ENCODE data around the gene PARVA. TPM values are rescaled to one million over a fixed set of nuclear protein-coding genes. Genes with fewer than 3 reads are reported as not detected.

Gene PARVA
- total and polyA plus RNA-seq, 2 of the 8 experiments (the other 6 are each of a cell fraction or from before 2014, with no cell fraction given), result 3.1 to 13.5 TPM

DNA sequence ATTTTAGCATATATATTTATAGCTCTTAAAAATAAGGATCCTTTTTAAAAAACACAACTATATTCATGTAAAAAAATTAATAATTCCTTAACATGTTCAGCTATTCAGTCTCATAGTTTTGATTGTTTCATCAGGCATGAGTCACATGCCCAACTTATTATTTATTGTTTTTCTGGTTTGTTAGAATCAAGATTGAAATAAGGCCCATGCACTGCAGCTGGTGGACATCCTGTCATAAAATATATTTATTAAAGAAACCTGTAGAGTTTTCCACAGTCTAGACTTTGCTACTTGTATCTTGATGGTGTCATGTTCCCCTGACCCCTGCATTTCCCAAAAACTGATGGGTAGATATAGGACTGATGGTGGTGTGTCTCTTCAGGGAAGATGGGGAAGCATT lies 77.4 kb downstream of the PARVA start (continued):
- TF ChIP-seq, protein P1, sequence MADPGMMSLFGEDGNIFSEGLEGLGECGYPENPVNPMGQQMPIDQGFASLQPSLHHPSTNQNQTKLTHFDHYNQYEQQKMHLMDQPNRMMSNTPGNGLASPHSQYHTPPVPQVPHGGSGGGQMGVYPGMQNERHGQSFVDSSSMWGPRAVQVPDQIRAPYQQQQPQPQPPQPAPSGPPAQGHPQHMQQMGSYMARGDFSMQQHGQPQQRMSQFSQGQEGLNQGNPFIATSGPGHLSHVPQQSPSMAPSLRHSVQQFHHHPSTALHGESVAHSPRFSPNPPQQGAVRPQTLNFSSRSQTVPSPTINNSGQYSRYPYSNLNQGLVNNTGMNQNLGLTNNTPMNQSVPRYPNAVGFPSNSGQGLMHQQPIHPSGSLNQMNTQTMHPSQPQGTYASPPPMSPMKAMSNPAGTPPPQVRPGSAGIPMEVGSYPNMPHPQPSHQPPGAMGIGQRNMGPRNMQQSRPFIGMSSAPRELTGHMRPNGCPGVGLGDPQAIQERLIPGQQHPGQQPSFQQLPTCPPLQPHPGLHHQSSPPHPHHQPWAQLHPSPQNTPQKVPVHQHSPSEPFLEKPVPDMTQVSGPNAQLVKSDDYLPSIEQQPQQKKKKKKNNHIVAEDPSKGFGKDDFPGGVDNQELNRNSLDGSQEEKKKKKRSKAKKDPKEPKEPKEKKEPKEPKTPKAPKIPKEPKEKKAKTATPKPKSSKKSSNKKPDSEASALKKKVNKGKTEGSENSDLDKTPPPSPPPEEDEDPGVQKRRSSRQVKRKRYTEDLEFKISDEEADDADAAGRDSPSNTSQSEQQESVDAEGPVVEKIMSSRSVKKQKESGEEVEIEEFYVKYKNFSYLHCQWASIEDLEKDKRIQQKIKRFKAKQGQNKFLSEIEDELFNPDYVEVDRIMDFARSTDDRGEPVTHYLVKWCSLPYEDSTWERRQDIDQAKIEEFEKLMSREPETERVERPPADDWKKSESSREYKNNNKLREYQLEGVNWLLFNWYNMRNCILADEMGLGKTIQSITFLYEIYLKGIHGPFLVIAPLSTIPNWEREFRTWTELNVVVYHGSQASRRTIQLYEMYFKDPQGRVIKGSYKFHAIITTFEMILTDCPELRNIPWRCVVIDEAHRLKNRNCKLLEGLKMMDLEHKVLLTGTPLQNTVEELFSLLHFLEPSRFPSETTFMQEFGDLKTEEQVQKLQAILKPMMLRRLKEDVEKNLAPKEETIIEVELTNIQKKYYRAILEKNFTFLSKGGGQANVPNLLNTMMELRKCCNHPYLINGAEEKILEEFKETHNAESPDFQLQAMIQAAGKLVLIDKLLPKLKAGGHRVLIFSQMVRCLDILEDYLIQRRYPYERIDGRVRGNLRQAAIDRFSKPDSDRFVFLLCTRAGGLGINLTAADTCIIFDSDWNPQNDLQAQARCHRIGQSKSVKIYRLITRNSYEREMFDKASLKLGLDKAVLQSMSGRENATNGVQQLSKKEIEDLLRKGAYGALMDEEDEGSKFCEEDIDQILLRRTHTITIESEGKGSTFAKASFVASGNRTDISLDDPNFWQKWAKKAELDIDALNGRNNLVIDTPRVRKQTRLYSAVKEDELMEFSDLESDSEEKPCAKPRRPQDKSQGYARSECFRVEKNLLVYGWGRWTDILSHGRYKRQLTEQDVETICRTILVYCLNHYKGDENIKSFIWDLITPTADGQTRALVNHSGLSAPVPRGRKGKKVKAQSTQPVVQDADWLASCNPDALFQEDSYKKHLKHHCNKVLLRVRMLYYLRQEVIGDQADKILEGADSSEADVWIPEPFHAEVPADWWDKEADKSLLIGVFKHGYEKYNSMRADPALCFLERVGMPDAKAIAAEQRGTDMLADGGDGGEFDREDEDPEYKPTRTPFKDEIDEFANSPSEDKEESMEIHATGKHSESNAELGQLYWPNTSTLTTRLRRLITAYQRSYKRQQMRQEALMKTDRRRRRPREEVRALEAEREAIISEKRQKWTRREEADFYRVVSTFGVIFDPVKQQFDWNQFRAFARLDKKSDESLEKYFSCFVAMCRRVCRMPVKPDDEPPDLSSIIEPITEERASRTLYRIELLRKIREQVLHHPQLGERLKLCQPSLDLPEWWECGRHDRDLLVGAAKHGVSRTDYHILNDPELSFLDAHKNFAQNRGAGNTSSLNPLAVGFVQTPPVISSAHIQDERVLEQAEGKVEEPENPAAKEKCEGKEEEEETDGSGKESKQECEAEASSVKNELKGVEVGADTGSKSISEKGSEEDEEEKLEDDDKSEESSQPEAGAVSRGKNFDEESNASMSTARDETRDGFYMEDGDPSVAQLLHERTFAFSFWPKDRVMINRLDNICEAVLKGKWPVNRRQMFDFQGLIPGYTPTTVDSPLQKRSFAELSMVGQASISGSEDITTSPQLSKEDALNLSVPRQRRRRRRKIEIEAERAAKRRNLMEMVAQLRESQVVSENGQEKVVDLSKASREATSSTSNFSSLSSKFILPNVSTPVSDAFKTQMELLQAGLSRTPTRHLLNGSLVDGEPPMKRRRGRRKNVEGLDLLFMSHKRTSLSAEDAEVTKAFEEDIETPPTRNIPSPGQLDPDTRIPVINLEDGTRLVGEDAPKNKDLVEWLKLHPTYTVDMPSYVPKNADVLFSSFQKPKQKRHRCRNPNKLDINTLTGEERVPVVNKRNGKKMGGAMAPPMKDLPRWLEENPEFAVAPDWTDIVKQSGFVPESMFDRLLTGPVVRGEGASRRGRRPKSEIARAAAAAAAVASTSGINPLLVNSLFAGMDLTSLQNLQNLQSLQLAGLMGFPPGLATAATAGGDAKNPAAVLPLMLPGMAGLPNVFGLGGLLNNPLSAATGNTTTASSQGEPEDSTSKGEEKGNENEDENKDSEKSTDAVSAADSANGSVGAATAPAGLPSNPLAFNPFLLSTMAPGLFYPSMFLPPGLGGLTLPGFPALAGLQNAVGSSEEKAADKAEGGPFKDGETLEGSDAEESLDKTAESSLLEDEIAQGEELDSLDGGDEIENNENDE (IDR thresholded peaks at IDR 0.05; ENCODE audit: insufficient replicate concordance, low read length), result no peak
- TF ChIP-seq FOSL1 (IDR thresholded peaks at IDR 0.05; ENCODE audit: insufficient read depth, low read depth, low read length) (no peak), TBP (IDR thresholded peaks at IDR 0.05; ENCODE audit: low read depth, low read length) (no peak), PHF8 (conservative IDR thresholded peaks at IDR 0.05; ENCODE audit: low read depth, low read length) (no peak), BCL11A (IDR thresholded peaks at IDR 0.05; ENCODE audit: low read depth in 2 of 2, low read length in 2 of 2) (no peak), CHD2 (IDR thresholded peaks at IDR 0.05; ENCODE audit: low read length) (no peak)
- TF ChIP-seq, protein P2, sequence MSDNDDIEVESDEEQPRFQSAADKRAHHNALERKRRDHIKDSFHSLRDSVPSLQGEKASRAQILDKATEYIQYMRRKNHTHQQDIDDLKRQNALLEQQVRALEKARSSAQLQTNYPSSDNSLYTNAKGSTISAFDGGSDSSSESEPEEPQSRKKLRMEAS (IDR thresholded peaks at IDR 0.05), result no peak

All from H1 (cell line).